ENCODE results near the gene GKN2. TPM values are rescaled to one million over a fixed set of nuclear protein-coding genes. Genes with fewer than 3 reads are reported as not detected.

The GKN2 gene
- total and polyA plus RNA-seq, 9 of the 15 experiments (the other 6 are each of a cell fraction or from before 2014, with no cell fraction given): not detected

- in situ Hi-C loops (cut with MboI) (no loop called here), intact Hi-C loops (cut with micrococcal nuclease) (no loop called here)
- Histone ChIP-seq H3K9ac (ENCODE audit: insufficient read depth in 1 of 2, low read depth in 2 of 2, low read length in 2 of 2) (no peak overlapping the region), H3K36me3 (ENCODE audit: control insufficient read depth, insufficient read depth, low read length) (no peaks in the 10 kb centered on the region), H3K27ac (ENCODE audit: extremely low read depth, low read depth, low read length) (no peak overlapping the region), H3K4me2 (ENCODE audit: insufficient read depth, low read length) (no peak overlapping the region), H3K9me1 (ENCODE audit: control insufficient read depth, insufficient read depth, low read length) (no peaks in the 10 kb centered on the region), H3K4me1 (replicated peaks in 1 of 2; ENCODE audit: control insufficient read depth in 2 of 2, insufficient read depth in 2 of 2, low read length in 2 of 2) (no peaks in the 10 kb centered on the region), H3K4me3 (no peak overlapping the region), H3K79me2 (ENCODE audit: control insufficient read depth, insufficient read depth, low read length) (no peaks in the 10 kb centered on the region), H4K20me1 (replicated peaks; ENCODE audit: control insufficient read depth, insufficient read depth, low read length) (no peaks in the 10 kb centered on the region), H3K27me3 (ENCODE audit: control insufficient read depth in 2 of 2, insufficient read depth in 2 of 2, low read length in 2 of 2) (peaks cover 5% of the 10 kb centered on the region in 2 experiments; a peak in 3 of 5 replicates), H2AFZ (ENCODE audit: low read depth, low read length) (no peak overlapping the region), H3K9me3 (replicated peaks; ENCODE audit: control insufficient read depth, insufficient read depth, low read depth, low read length) (no peaks in the 10 kb centered on the region)
- no peak for DNase-seq (ENCODE audit: extremely low read depth in 1 of 4, low spot score in 3 of 4)
- ATAC-seq: no peak
- FAIRE-seq: no peak
- BruUV-seq (replicated peaks): no TSS peak
- 2% methylated on average over 4 of the region's 4 CpGs for WGBS (ENCODE audit: insufficient coverage, low coverage, missing lambda C conversion rate)
- CTCF ChIA-PET (ENCODE audit: low intra/inter-chr PET ratio): no interaction called here
- POLR2A ChIA-PET: interaction anchor here (0.7 kb wide), 1 partner anchor 287 kb away, joined by 3 read pairs; no protein-coding TSS in a partner anchor
- TF ChIP-seq THAP7 (CRISPR knock-in tag; IDR thresholded peaks at IDR 0.05) (no peak), PHF20 (IDR thresholded peaks at IDR 0.05; ENCODE audit: partially characterized antibody) (no peak), FOSL1 (tag; conservative IDR thresholded peaks at IDR 0.05) (no peak), ZEB2 (IDR thresholded peaks at IDR 0.05) (no peak), KLF1 (tag; IDR thresholded peaks at IDR 0.05) (no peak), NR2C2 (CRISPR knock-in tag; IDR thresholded peaks at IDR 0.05) (no peak), NR2C2 (tag; IDR thresholded peaks at IDR 0.05) (no peak), RFX5 (IDR thresholded peaks at IDR 0.05; ENCODE audit: low read depth, low read length) (no peak), GABPB1 (CRISPR knock-in tag; IDR thresholded peaks at IDR 0.05) (no peak), SIRT6 (IDR thresholded peaks at IDR 0.05; ENCODE audit: low read depth, low read length) (no peak), ZNF146 (CRISPR knock-in tag; IDR thresholded peaks at IDR 0.05; ENCODE audit: unreplicated experiment) (no peak), RBM39 (optimal IDR thresholded peaks at IDR 0.05; ENCODE audit: low read depth, low read length) (no peak), ZNF282 (CRISPR knock-in tag; IDR thresholded peaks at IDR 0.05) (no peak), ATF4 (CRISPR knock-in tag; IDR thresholded peaks at IDR 0.05) (no peak)
- TF ChIP-seq, protein P1, sequence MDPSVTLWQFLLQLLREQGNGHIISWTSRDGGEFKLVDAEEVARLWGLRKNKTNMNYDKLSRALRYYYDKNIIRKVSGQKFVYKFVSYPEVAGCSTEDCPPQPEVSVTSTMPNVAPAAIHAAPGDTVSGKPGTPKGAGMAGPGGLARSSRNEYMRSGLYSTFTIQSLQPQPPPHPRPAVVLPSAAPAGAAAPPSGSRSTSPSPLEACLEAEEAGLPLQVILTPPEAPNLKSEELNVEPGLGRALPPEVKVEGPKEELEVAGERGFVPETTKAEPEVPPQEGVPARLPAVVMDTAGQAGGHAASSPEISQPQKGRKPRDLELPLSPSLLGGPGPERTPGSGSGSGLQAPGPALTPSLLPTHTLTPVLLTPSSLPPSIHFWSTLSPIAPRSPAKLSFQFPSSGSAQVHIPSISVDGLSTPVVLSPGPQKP (CRISPR knock-in tag; IDR thresholded peaks at IDR 0.05): no peak
- TF ChIP-seq, protein P2, sequence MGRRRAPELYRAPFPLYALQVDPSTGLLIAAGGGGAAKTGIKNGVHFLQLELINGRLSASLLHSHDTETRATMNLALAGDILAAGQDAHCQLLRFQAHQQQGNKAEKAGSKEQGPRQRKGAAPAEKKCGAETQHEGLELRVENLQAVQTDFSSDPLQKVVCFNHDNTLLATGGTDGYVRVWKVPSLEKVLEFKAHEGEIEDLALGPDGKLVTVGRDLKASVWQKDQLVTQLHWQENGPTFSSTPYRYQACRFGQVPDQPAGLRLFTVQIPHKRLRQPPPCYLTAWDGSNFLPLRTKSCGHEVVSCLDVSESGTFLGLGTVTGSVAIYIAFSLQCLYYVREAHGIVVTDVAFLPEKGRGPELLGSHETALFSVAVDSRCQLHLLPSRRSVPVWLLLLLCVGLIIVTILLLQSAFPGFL (CRISPR knock-in tag; IDR thresholded peaks at IDR 0.05): no peak
Measured at GRCh38 chr2:68977453-68977852, 24.8 kb upstream of the GKN2 start.

Measured in K562 (cell line).